HCT116 (cell line): ENCODE data around the gene KCNN3.

Experiments used
- CBX3 ChIP-seq: IDR thresholded peaks from 2 replicates; pipeline ENCODE4 v1.6.1; 2012; ENCODE audit warnings: low read depth
- EGR1 ChIP-seq: IDR thresholded peaks from 2 replicates; pipeline ENCODE4 v1.6.1; 2012; ENCODE audit warnings: low read depth
- EZH2 ChIP-seq: fragments of 200-600 bp; sonication (generic); IDR thresholded peaks from 2 replicates; pipeline ENCODE4 v1.6.1; 2017; ENCODE audit warnings: antibody characterized with exemption, mixed run types
- SP1 ChIP-seq: IDR thresholded peaks from 2 replicates; pipeline ENCODE4 v1.6.1; 2012; ENCODE audit warnings: low read depth
- SRF ChIP-seq: IDR thresholded peaks from 2 replicates; pipeline ENCODE4 v1.6.1; 2012; ENCODE audit warnings: low read depth
- TF ChIP-seq, protein P1 (sequence below), 3 experiments: fragments of 200-600 bp in 1 of 3; sonication (generic) in 1 of 3; IDR thresholded peaks in 2 of 3; conservative IDR thresholded peaks in 1 of 3; 2 replicates each; pipeline ENCODE4 v1.5.1; 2012 to 2017; ENCODE audit warnings: low read depth in 2 of 3, low read length in 2 of 3, antibody characterized with exemption in 1 of 3, borderline replicate concordance in 1 of 3, control low read depth in 1 of 3, mild to moderate bottlenecking in 1 of 3, mixed read lengths in 1 of 3, mixed run types in 1 of 3, moderate library complexity in 1 of 3; ENCODE audit not compliant: insufficient read depth in 1 of 3
- TF ChIP-seq, protein P2 (sequence below): IDR thresholded peaks from 2 replicates; pipeline ENCODE4 v1.6.1; 2012; ENCODE audit warnings: low read depth

DNA sequence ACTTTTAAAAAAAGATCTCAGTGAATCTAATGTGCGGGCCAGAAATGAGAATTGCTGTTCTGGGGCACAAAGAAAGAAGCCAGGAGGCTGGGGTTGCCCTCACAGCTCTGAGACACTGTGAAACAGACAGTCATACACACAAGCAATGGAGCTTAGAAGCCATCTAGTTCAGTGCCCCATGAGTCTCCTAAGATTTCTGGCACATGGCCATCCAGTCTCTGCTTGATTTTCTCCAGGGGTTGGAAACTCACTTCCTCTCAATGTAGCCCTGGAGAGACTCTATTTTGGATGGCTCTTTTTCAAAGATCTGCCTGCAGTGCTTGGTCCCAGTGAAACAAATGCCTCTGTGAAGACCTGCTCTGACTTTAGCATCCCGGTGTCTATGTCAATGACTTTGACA, 38.6 kb downstream of the KCNN3 start:
- TF ChIP-seq SP1 (no peak), EGR1 (no peak), CBX3 (no peak), SRF (no peak), EZH2 (no peak)
- TF ChIP-seq, protein P1, sequence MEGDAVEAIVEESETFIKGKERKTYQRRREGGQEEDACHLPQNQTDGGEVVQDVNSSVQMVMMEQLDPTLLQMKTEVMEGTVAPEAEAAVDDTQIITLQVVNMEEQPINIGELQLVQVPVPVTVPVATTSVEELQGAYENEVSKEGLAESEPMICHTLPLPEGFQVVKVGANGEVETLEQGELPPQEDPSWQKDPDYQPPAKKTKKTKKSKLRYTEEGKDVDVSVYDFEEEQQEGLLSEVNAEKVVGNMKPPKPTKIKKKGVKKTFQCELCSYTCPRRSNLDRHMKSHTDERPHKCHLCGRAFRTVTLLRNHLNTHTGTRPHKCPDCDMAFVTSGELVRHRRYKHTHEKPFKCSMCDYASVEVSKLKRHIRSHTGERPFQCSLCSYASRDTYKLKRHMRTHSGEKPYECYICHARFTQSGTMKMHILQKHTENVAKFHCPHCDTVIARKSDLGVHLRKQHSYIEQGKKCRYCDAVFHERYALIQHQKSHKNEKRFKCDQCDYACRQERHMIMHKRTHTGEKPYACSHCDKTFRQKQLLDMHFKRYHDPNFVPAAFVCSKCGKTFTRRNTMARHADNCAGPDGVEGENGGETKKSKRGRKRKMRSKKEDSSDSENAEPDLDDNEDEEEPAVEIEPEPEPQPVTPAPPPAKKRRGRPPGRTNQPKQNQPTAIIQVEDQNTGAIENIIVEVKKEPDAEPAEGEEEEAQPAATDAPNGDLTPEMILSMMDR (IDR thresholded peaks at IDR 0.05 in 2 of 3, conservative IDR thresholded peaks at IDR 0.05 in 1 of 3; ENCODE audit: borderline replicate concordance in 1 of 3, insufficient read depth in 1 of 3, low read depth in 2 of 3, low read length in 2 of 3), result no peak
- TF ChIP-seq, protein P2, sequence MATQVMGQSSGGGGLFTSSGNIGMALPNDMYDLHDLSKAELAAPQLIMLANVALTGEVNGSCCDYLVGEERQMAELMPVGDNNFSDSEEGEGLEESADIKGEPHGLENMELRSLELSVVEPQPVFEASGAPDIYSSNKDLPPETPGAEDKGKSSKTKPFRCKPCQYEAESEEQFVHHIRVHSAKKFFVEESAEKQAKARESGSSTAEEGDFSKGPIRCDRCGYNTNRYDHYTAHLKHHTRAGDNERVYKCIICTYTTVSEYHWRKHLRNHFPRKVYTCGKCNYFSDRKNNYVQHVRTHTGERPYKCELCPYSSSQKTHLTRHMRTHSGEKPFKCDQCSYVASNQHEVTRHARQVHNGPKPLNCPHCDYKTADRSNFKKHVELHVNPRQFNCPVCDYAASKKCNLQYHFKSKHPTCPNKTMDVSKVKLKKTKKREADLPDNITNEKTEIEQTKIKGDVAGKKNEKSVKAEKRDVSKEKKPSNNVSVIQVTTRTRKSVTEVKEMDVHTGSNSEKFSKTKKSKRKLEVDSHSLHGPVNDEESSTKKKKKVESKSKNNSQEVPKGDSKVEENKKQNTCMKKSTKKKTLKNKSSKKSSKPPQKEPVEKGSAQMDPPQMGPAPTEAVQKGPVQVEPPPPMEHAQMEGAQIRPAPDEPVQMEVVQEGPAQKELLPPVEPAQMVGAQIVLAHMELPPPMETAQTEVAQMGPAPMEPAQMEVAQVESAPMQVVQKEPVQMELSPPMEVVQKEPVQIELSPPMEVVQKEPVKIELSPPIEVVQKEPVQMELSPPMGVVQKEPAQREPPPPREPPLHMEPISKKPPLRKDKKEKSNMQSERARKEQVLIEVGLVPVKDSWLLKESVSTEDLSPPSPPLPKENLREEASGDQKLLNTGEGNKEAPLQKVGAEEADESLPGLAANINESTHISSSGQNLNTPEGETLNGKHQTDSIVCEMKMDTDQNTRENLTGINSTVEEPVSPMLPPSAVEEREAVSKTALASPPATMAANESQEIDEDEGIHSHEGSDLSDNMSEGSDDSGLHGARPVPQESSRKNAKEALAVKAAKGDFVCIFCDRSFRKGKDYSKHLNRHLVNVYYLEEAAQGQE, result no peak
